OCI-LY7 (cell line): Measurements from ENCODE around the gene EHD4. TPM values are rescaled to one million over a fixed set of nuclear protein-coding genes. Genes with fewer than 3 reads are reported as not detected.

ENCODE experiments used
- BruUV-seq: library from RNA; stranded (reverse); fragments of 400-500 nt; replicated peaks from 2 replicates; lab custom pipeline; 2021; lab: Mats Ljungman, UMichigan
- CTCF ChIA-PET: fragments of 300-600 bp; sonication (Branson Sonifier 250); formaldehyde crosslinking; loops from one replicate; lab custom pipeline; 2022; ENCODE audit warnings: antibody characterized with exemption; ENCODE audit not compliant: unreplicated experiment; lab: Charles Lee
- POLR2A ChIA-PET: fragments of 300-600 bp; sonication (Branson Sonifier 250); formaldehyde crosslinking; loops from one replicate; lab custom pipeline; 2022; ENCODE audit warnings: antibody characterized with exemption; lab: Charles Lee
- DNase-seq: peaks from one replicate; pipeline ENCODE4 v3.0.0-alpha.2; 2015; ENCODE audit warnings: low spot score
- H2AFZ ChIP-seq: fragments of 200-600 bp; sonication (generic), shearing (Covaris generic); 2 replicates; pipeline ENCODE4 v1.6.1; 2014; ENCODE audit warnings: mild to moderate bottlenecking, antibody characterized with exemption, low read length, moderate library complexity
- H3K27ac ChIP-seq: fragments of 200-600 bp; sonication (generic); 2 replicates; pipeline ENCODE4 v1.5.1; 2014; ENCODE audit warnings: mixed run types, low read depth, mild to moderate bottlenecking, moderate library complexity, low read length, inconsistent platforms; ENCODE audit not compliant: poor library complexity, severe bottlenecking
- H3K36me3 ChIP-seq: fragments of 200-600 bp; sonication (generic); 2 replicates; pipeline ENCODE4 v1.6.1; 2014; ENCODE audit warnings: mild to moderate bottlenecking, antibody characterized with exemption, low read length, moderate library complexity, mixed read lengths; ENCODE audit not compliant: insufficient read depth
- H3K4me1 ChIP-seq: fragments of 200-600 bp; sonication (generic); 2 replicates; pipeline ENCODE4 v1.5.1; 2014; ENCODE audit warnings: mild to moderate bottlenecking, low read length; ENCODE audit not compliant: insufficient read depth, poor library complexity, severe bottlenecking
- H3K4me2 ChIP-seq: fragments of 200-600 bp; sonication (generic); 2 replicates; pipeline ENCODE4 v1.6.1; 2014; ENCODE audit warnings: mild to moderate bottlenecking, low read length
- H3K4me3 ChIP-seq: fragments of 200-600 bp; sonication (generic); 2 replicates; pipeline ENCODE4 v1.5.1; 2014; ENCODE audit warnings: mild to moderate bottlenecking, low read depth, low read length; ENCODE audit not compliant: poor library complexity, severe bottlenecking
- H3K79me2 ChIP-seq: fragments of 200-600 bp; sonication (generic); 2 replicates; pipeline ENCODE4 v1.6.1; 2016; ENCODE audit warnings: low read depth, mild to moderate bottlenecking, low read length, moderate library complexity, mixed read lengths; ENCODE audit not compliant: insufficient read depth
- H3K9me2 ChIP-seq: fragments of 200-600 bp; sonication (generic); 2 replicates; pipeline ENCODE4 v1.6.1; 2016; ENCODE audit warnings: mild to moderate bottlenecking, low read length, mixed read lengths; ENCODE audit not compliant: insufficient read depth
- H3K9me3 ChIP-seq: fragments of 200-600 bp; sonication (generic); 2 replicates; pipeline ENCODE4 v1.6.1; 2014; ENCODE audit warnings: mild to moderate bottlenecking, mixed run types, low read length, mixed read lengths
- H4K20me1 ChIP-seq: fragments of 200-600 bp; sonication (generic); 2 replicates; pipeline ENCODE4 v1.6.1; 2014; ENCODE audit warnings: mild to moderate bottlenecking, antibody characterized with exemption, low read length, moderate library complexity, mixed read lengths; ENCODE audit not compliant: insufficient read depth
- CTCF ChIP-seq: fragments of 200-600 bp; sonication (generic); conservative IDR thresholded peaks from 2 replicates; pipeline ENCODE4 v1.5.1; 2014; ENCODE audit warnings: mild to moderate bottlenecking, antibody characterized with exemption, low read length, moderate library complexity, mixed read lengths
- EZH2phosphoT487 ChIP-seq: fragments of 200-600 bp; sonication (generic); IDR thresholded peaks from 2 replicates; pipeline ENCODE4 v1.6.1; 2018; ENCODE audit warnings: low read depth, borderline replicate concordance, mild to moderate bottlenecking, mixed run types, antibody characterized with exemption, low read length, moderate library complexity, mixed read lengths
- intact Hi-C: fragments of 100-400 bp; cut with micrococcal nuclease; formaldehyde crosslinking; loops from one replicate; pipeline ENCODE4 v1.10.0; 2022; ENCODE audit not compliant: unreplicated experiment
- total RNA-seq, 2 experiments: library from RNA; depleted of rRNA in 1 of 2; stranded (reverse); fragments of >200 nt in 1 of 2; shearing (Covaris generic) in 1 of 2; gene quantifications; 2 replicates each; pipeline ENCODE4 v1.2.3, GENCODE V29; 2014 to 2022

The EHD4 gene
- total RNA-seq, 2 experiments from 2014 or later = 13.5 to 19.4 TPM

DNA sequence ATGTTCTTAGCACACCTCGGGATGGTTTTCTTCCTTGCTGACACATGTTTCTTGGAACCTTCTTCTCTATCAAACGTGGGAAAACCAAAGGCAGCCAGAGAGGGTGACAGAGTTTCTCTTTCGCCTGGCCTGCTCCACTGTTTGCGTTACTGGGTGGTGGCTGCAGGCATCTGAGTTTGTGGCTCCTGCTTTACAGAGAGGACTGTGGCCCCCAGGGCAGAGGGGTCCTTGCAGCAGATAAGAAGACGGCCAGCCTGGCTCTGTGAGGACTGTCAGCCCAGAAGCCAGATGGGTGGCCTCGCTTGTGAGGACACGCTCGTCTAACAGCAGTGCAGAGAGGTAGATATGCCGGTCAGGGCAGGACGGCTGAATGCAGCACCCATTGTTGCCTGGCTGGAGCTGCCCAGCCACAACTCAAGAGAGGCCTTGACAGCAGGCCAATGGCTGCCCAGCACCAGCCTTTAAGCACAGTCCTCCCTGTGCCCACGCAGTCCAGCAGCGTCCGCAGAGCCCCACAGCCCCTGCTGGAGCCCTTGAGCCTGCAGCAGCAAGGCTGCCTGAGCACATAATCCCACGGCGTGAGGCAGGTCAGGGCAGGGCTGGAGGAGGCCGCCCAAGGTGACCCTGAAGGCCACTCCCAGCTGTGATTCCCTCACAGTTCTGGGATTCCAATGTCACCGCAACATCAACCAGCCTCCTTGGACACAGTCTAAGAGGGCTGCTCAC, 63.5 kb downstream of the EHD4 start:
- Histone ChIP-seq H4K20me1 (no peaks in the 10 kb centered on the region), H3K9me2 (no peaks in the 10 kb centered on the region), H3K9me3 (peaks cover 18% of the 10 kb centered on the region; the same call in 1 of the 2 replicates), H3K4me2 (no peak overlapping the region), H2AFZ (no peak overlapping the region), H3K4me1 (no peaks in the 10 kb centered on the region), H3K4me3 (no peak overlapping the region), H3K27ac (no peak overlapping the region), H3K79me2 (no peaks in the 10 kb centered on the region), H3K36me3 (peaks cover 52% of the 10 kb centered on the region)
- DNase-seq = no peak
- POLR2A ChIA-PET = no interaction called here
- CTCF ChIA-PET = no interaction called here
- no TSS peak for BruUV-seq
- intact Hi-C loops = no loop called here
- TF ChIP-seq CTCF (no peak), EZH2phosphoT487 (no peak)

- Histone ChIP-seq H3K9me2 (no peaks in the 10 kb centered on the region), H3K4me3 (no peak overlapping the region), H4K20me1 (no peaks in the 10 kb centered on the region), H3K79me2 (no peaks in the 10 kb centered on the region), H3K4me1 (no peaks in the 10 kb centered on the region), H2AFZ (no peak overlapping the region), H3K4me2 (no peak overlapping the region), H3K36me3 (peaks cover 55% of the 10 kb centered on the region), H3K9me3 (peaks cover 18% of the 10 kb centered on the region; the same call in 1 of the 2 replicates), H3K27ac (no peak overlapping the region)
- TF ChIP-seq CTCF (no peak), EZH2phosphoT487 (no peak)
- ChIA-PET POLR2A (no interaction called here), CTCF (no interaction called here)
- intact Hi-C loops = no loop called here
- no TSS peak for BruUV-seq
- DNase-seq = no peak
Observed at GRCh38 chr15:41907141-41907540, 65.2 kb downstream of the EHD4 start.

DNA sequence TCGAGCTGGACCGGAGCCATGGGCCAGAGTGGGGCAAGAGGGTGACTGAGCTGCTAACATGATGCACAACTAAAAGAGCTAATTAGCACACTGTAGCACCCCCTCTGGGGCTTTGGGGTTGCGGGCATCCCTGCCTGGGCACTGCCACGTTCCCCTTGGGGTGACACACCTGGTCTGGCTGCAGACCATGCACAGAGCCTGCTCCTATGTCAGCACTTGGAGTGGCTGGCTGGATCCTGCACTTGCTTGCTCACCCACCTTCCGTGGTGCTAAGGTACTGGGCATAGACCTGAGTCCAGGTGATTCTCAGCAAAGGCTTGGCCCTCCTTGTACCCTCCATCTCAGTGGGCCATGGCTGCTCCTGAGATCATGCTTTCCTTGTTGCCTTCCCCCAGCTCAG, 65.7 kb downstream of the EHD4 start:
- CTCF ChIA-PET = no interaction called here
- intact Hi-C loops = no loop called here
- Histone ChIP-seq H3K4me1 (no peaks in the 10 kb centered on the region), H3K4me2 (no peak overlapping the region), H4K20me1 (no peaks in the 10 kb centered on the region), H2AFZ (no peak overlapping the region), H3K79me2 (no peaks in the 10 kb centered on the region), H3K27ac (no peak overlapping the region), H3K36me3 (peaks cover 52% of the 10 kb centered on the region), H3K9me2 (no peaks in the 10 kb centered on the region), H3K4me3 (no peak overlapping the region), H3K9me3 (peaks cover 18% of the 10 kb centered on the region; the same call in 1 of the 2 replicates)
- no peak for DNase-seq
- POLR2A ChIA-PET = no interaction called here
- BruUV-seq = no TSS peak
- TF ChIP-seq CTCF (no peak), EZH2phosphoT487 (no peak)
